ENCODE data around the gene DENR. TPM values are rescaled to one million over a fixed set of nuclear protein-coding genes. Genes with fewer than 3 reads are reported as not detected.

Gene DENR
- total RNA-seq, 2 experiments from 2014 or later, result 42.4 to 81.8 TPM

DNA sequence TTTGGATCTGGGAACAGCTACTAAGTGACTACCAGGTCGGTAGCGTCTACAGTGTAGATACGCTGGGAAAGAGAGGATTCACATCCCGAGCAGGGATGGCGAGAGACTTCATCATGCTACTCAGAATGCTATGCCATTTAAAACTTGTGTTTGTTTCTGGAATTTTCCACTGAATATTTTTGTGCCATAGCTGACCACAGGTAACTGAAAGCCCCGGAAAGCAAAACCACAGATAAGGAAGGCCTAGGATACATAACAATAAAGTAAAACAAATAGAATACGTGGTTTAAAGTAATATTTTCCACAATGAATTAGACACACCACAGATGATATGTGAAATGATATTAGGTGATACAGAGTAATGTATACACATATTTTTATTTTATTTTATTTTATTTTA lies 14.1 kb upstream of the DENR start:
- Histone ChIP-seq H2AFZ (ENCODE audit: low read length) (no peak overlapping the region), H4K20me1 (ENCODE audit: insufficient read depth, low read length) (no peaks in the 10 kb centered on the region), H3K79me2 (ENCODE audit: insufficient read depth, low read depth, low read length) (no peaks in the 10 kb centered on the region), H3K9me3 (ENCODE audit: low read length) (no peaks in the 10 kb centered on the region), H3K4me2 (ENCODE audit: low read length) (no peak overlapping the region), H3K4me3 (ENCODE audit: low read depth, low read length, poor library complexity, severe bottlenecking) (no peak overlapping the region), H3K27ac (ENCODE audit: low read depth, low read length, poor library complexity, severe bottlenecking) (no peak overlapping the region), H3K9me2 (ENCODE audit: insufficient read depth, low read length) (no peaks in the 10 kb centered on the region), H3K36me3 (ENCODE audit: insufficient read depth, low read length) (no peaks in the 10 kb centered on the region), H3K4me1 (ENCODE audit: insufficient read depth, low read length, poor library complexity, severe bottlenecking) (peaks cover 15% of the 10 kb centered on the region)
- intact Hi-C loops (cut with micrococcal nuclease; ENCODE audit: unreplicated experiment), result no loop called here
- TF ChIP-seq EZH2phosphoT487 (IDR thresholded peaks at IDR 0.05; ENCODE audit: borderline replicate concordance, low read depth, low read length), result no peak
- TF ChIP-seq CTCF (conservative IDR thresholded peaks at IDR 0.05; ENCODE audit: low read length), result no peak
- POLR2A ChIA-PET, result no interaction called here
- CTCF ChIA-PET (ENCODE audit: unreplicated experiment), result no interaction called here
- no peak for DNase-seq (ENCODE audit: low spot score)
- no TSS peak for BruUV-seq (replicated peaks)

- CTCF ChIA-PET (ENCODE audit: unreplicated experiment), result no interaction called here
- no TSS peak for BruUV-seq (replicated peaks)
These were observed 12.3 kb upstream of the DENR start for GRCh38 chr12:122740351-122740750.

More at GRCh38 chr12:122740351-122740750, 12.3 kb upstream of the DENR start:
- Histone ChIP-seq H4K20me1 (ENCODE audit: insufficient read depth, low read length) (no peaks in the 10 kb centered on the region), H3K4me2 (ENCODE audit: low read length) (no peak overlapping the region), H3K79me2 (ENCODE audit: insufficient read depth, low read depth, low read length) (no peaks in the 10 kb centered on the region), H3K27ac (ENCODE audit: low read depth, low read length, poor library complexity, severe bottlenecking) (no peak overlapping the region), H3K4me1 (ENCODE audit: insufficient read depth, low read length, poor library complexity, severe bottlenecking) (peaks cover 10% of the 10 kb centered on the region), H3K36me3 (ENCODE audit: insufficient read depth, low read length) (no peaks in the 10 kb centered on the region), H2AFZ (ENCODE audit: low read length) (no peak overlapping the region), H3K4me3 (ENCODE audit: low read depth, low read length, poor library complexity, severe bottlenecking) (no peak overlapping the region), H3K9me2 (ENCODE audit: insufficient read depth, low read length) (no peaks in the 10 kb centered on the region), H3K9me3 (ENCODE audit: low read length) (no peaks in the 10 kb centered on the region)
- intact Hi-C loops (cut with micrococcal nuclease; ENCODE audit: unreplicated experiment), result no loop called here
- DNase-seq (ENCODE audit: low spot score), result no peak
- POLR2A ChIA-PET, result no interaction called here
- TF ChIP-seq CTCF (conservative IDR thresholded peaks at IDR 0.05; ENCODE audit: low read length), result no peak
- no peak for TF ChIP-seq EZH2phosphoT487 (IDR thresholded peaks at IDR 0.05; ENCODE audit: borderline replicate concordance, low read depth, low read length)

All from OCI-LY7 (cell line).